ENCODE data around the gene DNAH5. TPM values are rescaled to one million over a fixed set of nuclear protein-coding genes. Genes with fewer than 3 reads are reported as not detected.

DNAH5 gene
- total and polyA plus RNA-seq, 2 of the 13 experiments (the other 11 are each of a cell fraction or from before 2014, with no cell fraction given) = 0.09 TPM

GRCh38 chr5:13865312-13865711 lies 79.2 kb downstream of the DNAH5 start (continued):
- TF ChIP-seq HMGXB4 (CRISPR knock-in tag; IDR thresholded peaks at IDR 0.05; ENCODE audit: borderline replicate concordance in 1 of 2, low read depth in 1 of 2) (no peak), ZNF337 (CRISPR knock-in tag; IDR thresholded peaks at IDR 0.05; ENCODE audit: borderline replicate concordance, low read depth) (no peak), NCOA1 (CRISPR knock-in tag; IDR thresholded peaks at IDR 0.05) (no peak), MXD3 (CRISPR knock-in tag; IDR thresholded peaks at IDR 0.05) (no peak), MBNL3 (CRISPR knock-in tag; conservative IDR thresholded peaks at IDR 0.05) (no peak), ETV6 (CRISPR knock-in tag; conservative IDR thresholded peaks at IDR 0.05) (no peak), RNF2 (conservative IDR thresholded peaks at IDR 0.05; ENCODE audit: low read depth) (no peak)

- CTCF ChIA-PET (ENCODE audit: low intra/inter-chr PET ratio, low total read pairs) = no interaction called here
- no peak for ATAC-seq
- FAIRE-seq = no peak
- Histone ChIP-seq H3K9me3 (ENCODE audit: low read length) (no peaks in the 10 kb centered on the region), H3K36me3 (replicated peaks in 1 of 2; ENCODE audit: control insufficient read depth in 1 of 2, insufficient read depth in 2 of 2, low read length in 2 of 2) (no peaks in the 10 kb centered on the region), H3K27ac (ENCODE audit: extremely low read length, insufficient read depth, low read length) (no peak overlapping the region), H3K9ac (ENCODE audit: insufficient read depth, low read depth, low read length) (no peak overlapping the region), H2AFZ (ENCODE audit: low read length) (no peak overlapping the region), H3K4me2 (ENCODE audit: low read depth, low read length) (no peak overlapping the region), H3K27me3 (ENCODE audit: control insufficient read depth in 1 of 2, insufficient read depth in 2 of 2, low read length in 2 of 2) (no peaks in the 10 kb centered on the region), H3K4me1 (ENCODE audit: insufficient read depth, low read length) (no peaks in the 10 kb centered on the region), H3K4me3 (replicated peaks in 1 of 3; ENCODE audit: insufficient read depth in 1 of 3, low read depth in 2 of 3, low read length in 3 of 3) (no peak overlapping the region), H3K79me2 (ENCODE audit: insufficient read depth, low read length) (no peaks in the 10 kb centered on the region), H4K20me1 (ENCODE audit: insufficient read depth, low read length) (no peaks in the 10 kb centered on the region)
- intact Hi-C loops (cut with micrococcal nuclease; ENCODE audit: unreplicated experiment) = no loop called here
- POLR2A ChIA-PET = no interaction called here
- no peak for DNase-seq (ENCODE audit: low spot score)
- WGBS (ENCODE audit: low lambda C conversion rate) = 22% methylated on average over 4 of the region's 4 CpGs
- no TSS peak for BruUV-seq (replicated peaks)
- in situ Hi-C loops (cut with HindIII; ENCODE audit: extremely low pct_ligation_motif_present, low pct_unique_long_range_greater_than_20kb) = no loop called here
- TF ChIP-seq CREM (IDR thresholded peaks at IDR 0.05) (no peak), CREM (CRISPR knock-in tag; IDR thresholded peaks at IDR 0.05) (no peak), KIAA2018 (CRISPR knock-in tag; IDR thresholded peaks at IDR 0.05; ENCODE audit: borderline replicate concordance) (no peak), ZNF562 (CRISPR knock-in tag; IDR thresholded peaks at IDR 0.05; ENCODE audit: borderline replicate concordance) (no peak), HOXA9 (CRISPR knock-in tag; IDR thresholded peaks at IDR 0.05; ENCODE audit: borderline replicate concordance) (no peak), ZMYM2 (CRISPR knock-in tag; IDR thresholded peaks at IDR 0.05) (no peak)
These were observed 84.3 kb downstream of the DNAH5 start for GRCh38 chr5:13860146-13860545.
